GM12892 (cell line): Measurements from ENCODE around the gene MX1.

ENCODE experiments used
- POLR2A ChIP-seq: IDR thresholded peaks from 2 replicates; pipeline ENCODE4 v1.6.1; 2011; ENCODE audit warnings: low read depth, low read length, control low read depth
- POLR2AphosphoS5 ChIP-seq: IDR thresholded peaks from 2 replicates; pipeline ENCODE4 v1.6.1; 2011; ENCODE audit warnings: low read depth, low read length, control low read depth
- TAF1 ChIP-seq: IDR thresholded peaks from 2 replicates; pipeline ENCODE4 v1.6.1; 2011; ENCODE audit warnings: low read depth, mild to moderate bottlenecking, control low read depth, low read length, borderline replicate concordance

- TF ChIP-seq POLR2AphosphoS5 (no peak), POLR2A (no peak), TAF1 (no peak)
Observed at GRCh38 chr21:41503331-41503730, 77.3 kb downstream of the MX1 start.
